Immature natural killer cell (primary cell): ENCODE data around the gene SPAM1. TPM values are rescaled to one million over a fixed set of nuclear protein-coding genes. Genes with fewer than 3 reads are reported as not detected.
"Not testable (repeated sequence)": the region's sequence is repeated elsewhere in the genome, so short reads cannot be mapped to it uniquely, and the experiment has no call there.

Experiments used
- DNase-seq, 3 donors: peaks; one replicate each; pipeline ENCODE4 v3.0.0; 2022; ENCODE audit warnings: mixed read lengths in 1 of 3
- H3K27ac Mint-ChIP-seq, 6 donors: one replicate each; pipeline ENCODE4 v1.8.0; 2020; ENCODE audit warnings: mixed read lengths in 6 of 6, mild to moderate bottlenecking in 5 of 6, inconsistent platforms in 4 of 6, moderate library complexity in 3 of 6
- H3K27me3 Mint-ChIP-seq, 3 donors: one replicate each; pipeline ENCODE4 v1.8.0; 2020 to 2021; ENCODE audit warnings: low read depth in 3 of 3, mild to moderate bottlenecking in 3 of 3, mixed read lengths in 3 of 3, moderate library complexity in 3 of 3, inconsistent platforms in 1 of 3
- H3K36me3 Mint-ChIP-seq, 3 donors: one replicate each; pipeline ENCODE4 v1.8.0; 2020; ENCODE audit warnings: mixed read lengths in 3 of 3, inconsistent platforms in 2 of 3, mild to moderate bottlenecking in 2 of 3
- H3K4me1 Mint-ChIP-seq, 2 donors: one replicate each; pipeline ENCODE4 v1.8.0; 2020; ENCODE audit warnings: inconsistent platforms in 2 of 2, mild to moderate bottlenecking in 2 of 2, mixed read lengths in 2 of 2, moderate library complexity in 1 of 2
- H3K4me3 Mint-ChIP-seq, 5 donors: one replicate each; pipeline ENCODE4 v1.8.0; 2020; ENCODE audit warnings: mild to moderate bottlenecking in 5 of 5, mixed read lengths in 5 of 5, inconsistent platforms in 3 of 5, moderate library complexity in 3 of 5
- H3K9me3 Mint-ChIP-seq, 6 donors: one replicate each; pipeline ENCODE4 v1.8.0; 2020; ENCODE audit warnings: mild to moderate bottlenecking in 6 of 6, mixed read lengths in 6 of 6, inconsistent platforms in 4 of 6, moderate library complexity in 3 of 6
- polyA plus RNA-seq, 3 donors: library from polyadenylated mRNA; unstranded; fragments of 300-500 nt; fragmentation: Illumina TruSeq; gene quantifications; one replicate each; pipeline ENCODE4 v1.2.3, GENCODE V29; 2021

SPAM1 gene
- polyA plus RNA-seq, 3 donors from 2014 or later = not detected

DNA sequence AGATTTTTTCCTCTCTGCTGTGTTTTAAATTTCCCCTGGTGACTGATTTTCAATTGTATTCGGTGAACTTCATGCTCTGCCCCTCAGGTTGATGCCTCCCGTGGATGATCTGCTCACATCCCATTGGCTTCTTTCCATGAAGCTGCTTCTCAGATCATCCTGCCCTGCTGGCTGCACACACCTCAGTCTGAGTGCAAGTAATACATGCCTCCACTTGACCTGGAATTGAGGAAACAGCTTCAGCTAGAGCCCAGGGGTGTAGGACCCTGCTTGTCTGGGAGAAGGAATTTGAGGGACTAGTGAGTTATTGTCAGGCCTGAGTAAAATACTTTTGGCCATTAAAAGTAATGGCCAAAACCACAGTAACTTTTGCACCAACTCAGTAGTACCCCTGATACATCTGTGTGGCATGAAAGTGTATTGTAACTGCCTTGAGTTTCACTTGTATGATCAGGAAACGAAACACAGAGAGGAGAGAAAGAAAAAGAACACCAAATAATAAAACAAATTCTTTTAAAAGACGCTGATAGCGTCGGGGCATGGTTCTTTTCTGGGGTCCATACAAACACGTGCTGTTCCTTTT lies 49.4 kb downstream of the SPAM1 start:
- no peak for DNase-seq
- Mint-ChIP-seq H3K27ac (no peak overlapping the region), H3K4me1 (no peaks in the 10 kb centered on the region), H3K27me3 (peaks cover 0 to 5% (median 0%) of the 10 kb centered on the region in 3 donors), H3K4me3 (no peak overlapping the region), H3K36me3 (no peaks in the 10 kb centered on the region), H3K9me3 (peaks cover 0 to 6% (median 0%) of the 10 kb centered on the region in 6 donors)

DNA sequence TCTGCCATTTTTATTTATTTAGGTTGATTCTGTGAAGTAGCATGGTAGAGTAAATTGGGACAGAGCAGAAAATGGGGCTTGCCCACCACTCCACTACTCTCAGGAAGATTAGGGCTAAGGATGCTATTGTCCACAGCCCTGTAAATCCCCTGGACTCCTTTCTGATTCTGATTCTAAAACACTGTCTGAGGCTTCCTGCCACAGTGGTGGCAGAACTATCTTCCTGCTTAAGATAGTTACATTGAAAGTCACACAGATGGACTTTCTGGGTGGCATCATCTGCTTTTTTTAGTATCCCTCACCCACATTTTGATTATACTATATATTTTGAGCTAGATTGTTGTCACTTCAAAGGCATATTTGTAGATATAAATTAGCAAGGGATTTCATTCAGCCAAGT lies 50.0 kb downstream of the SPAM1 start:
- H3K4me3 Mint-ChIP-seq = no peak overlapping the region
- no peaks in the 10 kb centered on the region for H3K4me1 Mint-ChIP-seq
- DNase-seq = no peak
- H3K27me3 Mint-ChIP-seq = peaks cover 0 to 5% (median 0%) of the 10 kb centered on the region in 3 donors
- H3K9me3 Mint-ChIP-seq = peaks cover 0 to 10% (median 0%) of the 10 kb centered on the region in 6 donors
- no peaks in the 10 kb centered on the region for H3K36me3 Mint-ChIP-seq
- no peak overlapping the region for H3K27ac Mint-ChIP-seq

DNA sequence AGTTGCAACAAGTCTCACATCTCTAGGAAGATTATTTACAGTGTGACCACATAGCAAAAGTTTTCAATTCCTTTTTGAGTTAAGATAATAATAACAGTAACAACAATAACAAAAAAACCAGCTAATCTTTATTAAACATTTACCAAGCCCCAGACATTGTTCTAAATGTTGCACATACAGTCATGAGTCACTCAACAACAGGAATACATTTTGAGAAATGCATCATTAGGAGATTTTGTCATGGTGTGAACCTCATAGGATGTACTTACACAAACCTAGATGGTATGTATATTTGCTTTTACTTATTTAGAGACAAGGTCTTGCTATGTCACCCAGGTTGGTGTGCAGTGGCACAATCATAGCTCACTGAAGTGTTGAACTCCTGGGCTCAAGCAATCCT lies 52.0 kb downstream of the SPAM1 start:
- peaks cover 0 to 10% (median under 1%) of the 10 kb centered on the region in 6 donors for H3K9me3 Mint-ChIP-seq
- no peak overlapping the region for H3K27ac Mint-ChIP-seq
- H3K36me3 Mint-ChIP-seq = no peaks in the 10 kb centered on the region
- no peak overlapping the region for H3K4me3 Mint-ChIP-seq
- DNase-seq = no peak
- peaks cover 0 to 5% (median 0%) of the 10 kb centered on the region in 3 donors for H3K27me3 Mint-ChIP-seq
- H3K4me1 Mint-ChIP-seq = no peaks in the 10 kb centered on the region

DNA sequence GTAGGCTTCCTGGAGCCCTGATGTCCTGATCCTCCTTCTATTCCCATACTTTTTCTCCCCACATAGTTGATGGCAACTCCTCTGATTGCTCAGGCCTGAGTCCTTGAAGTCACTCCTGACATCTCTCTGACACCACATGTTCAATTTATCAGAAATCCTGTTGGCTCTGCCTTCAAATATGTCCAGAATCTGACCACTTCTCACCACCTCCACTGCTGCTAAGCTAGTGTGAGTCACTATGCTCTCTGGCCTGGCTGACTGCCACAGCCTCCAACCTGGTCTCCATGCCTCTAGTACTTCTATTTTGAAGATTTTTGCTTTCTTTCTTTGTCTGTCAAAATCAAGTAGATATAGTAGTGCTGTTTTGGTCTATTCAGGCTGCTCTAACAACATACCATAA lies 54.8 kb downstream of the SPAM1 start:
- no peak overlapping the region for H3K27ac Mint-ChIP-seq
- H3K9me3 Mint-ChIP-seq = peaks cover 0 to 14% (median under 1%) of the 10 kb centered on the region in 6 donors
- no peaks in the 10 kb centered on the region for H3K36me3 Mint-ChIP-seq
- H3K27me3 Mint-ChIP-seq = peaks cover 0 to 5% (median 0%) of the 10 kb centered on the region in 3 donors
- no peak for DNase-seq
- H3K4me3 Mint-ChIP-seq = no peak overlapping the region
- H3K4me1 Mint-ChIP-seq = no peaks in the 10 kb centered on the region

DNA sequence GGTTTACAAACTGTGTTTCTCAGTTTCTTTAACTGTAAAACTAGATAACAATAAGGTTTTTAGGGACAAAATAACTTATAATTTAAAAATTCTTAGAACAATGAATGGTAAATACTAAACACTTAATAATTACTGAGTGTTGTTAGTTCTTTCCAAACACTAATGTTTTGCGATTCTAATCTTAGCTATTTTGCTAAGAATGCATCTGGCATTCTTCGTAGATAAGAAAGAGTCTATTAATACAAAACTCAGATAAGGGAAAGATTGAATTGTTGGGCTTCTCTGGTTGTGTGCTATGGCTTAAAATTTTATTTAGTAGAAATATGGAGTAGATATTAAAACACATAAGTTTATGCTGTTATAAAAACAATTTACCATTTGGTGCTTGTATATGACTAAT lies 62.4 kb downstream of the SPAM1 start:
- DNase-seq = no peak
- H3K9me3 Mint-ChIP-seq = peaks cover 0 to 10% (median 0%) of the 10 kb centered on the region in 6 donors
- H3K36me3 Mint-ChIP-seq = no peaks in the 10 kb centered on the region
- peaks cover 0 to 1% (median 1%) of the 10 kb centered on the region in 3 donors for H3K27me3 Mint-ChIP-seq
- no peaks in the 10 kb centered on the region for H3K4me1 Mint-ChIP-seq
- no peak overlapping the region for H3K27ac Mint-ChIP-seq
- no peak overlapping the region for H3K4me3 Mint-ChIP-seq

DNA sequence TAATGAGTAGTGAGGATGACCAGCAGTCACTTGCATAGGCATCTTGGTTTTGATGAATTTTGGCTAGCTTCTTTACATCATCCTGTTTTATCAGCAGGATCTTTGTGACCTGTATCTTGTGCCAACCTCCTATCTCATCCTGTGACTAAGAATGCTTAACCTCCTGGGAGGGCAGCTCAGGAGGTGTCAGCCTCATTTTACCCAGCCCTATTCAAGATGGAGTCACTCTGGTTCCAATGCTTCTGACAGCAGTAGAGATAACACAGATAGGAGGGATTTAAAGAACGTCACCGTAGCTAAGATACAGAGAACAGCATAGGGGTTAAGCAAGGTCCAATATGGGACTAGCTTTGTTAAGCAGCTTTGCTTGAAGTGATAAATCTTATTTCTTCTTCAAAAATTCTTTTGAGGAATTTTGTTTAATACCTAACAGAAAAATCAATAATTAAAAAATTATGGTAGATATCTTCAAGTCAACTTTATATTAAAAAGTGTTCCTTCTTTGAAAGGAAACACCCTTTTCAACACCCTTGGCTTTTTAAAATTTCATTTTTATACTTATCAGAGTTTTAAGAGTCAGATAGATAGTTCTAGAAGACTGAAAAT lies 68.0 kb downstream of the SPAM1 start:
- Mint-ChIP-seq H3K36me3 (no peaks in the 10 kb centered on the region), H3K4me3 (no peak overlapping the region), H3K4me1 (no peaks in the 10 kb centered on the region), H3K27me3 (peaks cover 0 to 1% (median 1%) of the 10 kb centered on the region in 3 donors), H3K9me3 (peaks cover 3 to 21% (median 9%) of the 10 kb centered on the region in 6 donors), H3K27ac (no peak overlapping the region)
- no peak for DNase-seq

DNA sequence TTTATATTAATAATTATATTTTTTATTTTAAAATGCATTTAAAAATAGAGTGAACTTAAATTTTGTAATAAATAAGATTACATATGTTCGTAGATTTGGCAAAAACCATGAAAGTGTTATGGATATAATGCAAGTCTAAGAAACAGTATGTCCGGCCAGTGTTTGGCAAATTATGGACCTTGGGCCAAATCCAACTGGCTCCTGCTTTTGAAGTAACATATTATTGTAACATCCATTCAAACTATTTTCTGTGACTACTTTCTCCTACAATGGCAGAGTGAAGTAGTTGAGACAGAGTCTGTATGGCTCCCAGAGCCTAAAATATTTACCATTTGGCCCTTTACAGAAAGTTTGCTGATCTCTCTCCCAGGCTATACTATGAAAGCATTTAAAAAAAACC lies 69.0 kb downstream of the SPAM1 start:
- peaks cover 0 to 2% (median 1%) of the 10 kb centered on the region in 3 donors for H3K27me3 Mint-ChIP-seq

DNA sequence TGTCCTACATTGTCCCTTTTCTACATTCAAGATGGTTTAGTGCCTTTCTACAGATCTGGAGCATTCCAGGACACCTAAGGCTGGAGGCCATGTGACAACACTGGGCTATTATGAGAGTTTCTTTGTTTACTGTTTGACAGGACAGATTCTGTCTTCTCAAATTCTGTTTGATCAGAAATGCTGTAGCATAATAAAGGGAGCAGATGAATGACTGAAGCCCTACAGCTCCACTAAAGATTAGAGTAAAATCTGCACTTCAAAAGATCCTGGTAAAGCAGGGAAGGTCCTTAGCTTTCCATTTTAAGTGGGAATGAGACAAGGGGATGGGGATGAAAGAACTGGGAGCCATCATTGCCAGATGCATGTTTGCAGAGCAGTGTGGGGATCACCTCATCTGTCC lies 69.4 kb downstream of the SPAM1 start:
- Mint-ChIP-seq H3K27me3 (peaks cover 0 to 3% (median 1%) of the 10 kb centered on the region in 3 donors), H3K4me3 (no peak overlapping the region), H3K4me1 (no peaks in the 10 kb centered on the region), H3K36me3 (no peaks in the 10 kb centered on the region), H3K27ac (no peak overlapping the region), H3K9me3 (peaks cover 3 to 26% (median 12%) of the 10 kb centered on the region in 6 donors)
- no peak for DNase-seq

More for the DNA sequence above, 69.0 kb downstream of the SPAM1 start:
- Mint-ChIP-seq H3K27ac (no peak overlapping the region), H3K4me3 (no peak overlapping the region), H3K36me3 (no peaks in the 10 kb centered on the region), H3K9me3 (peaks cover 3 to 30% (median 11%) of the 10 kb centered on the region in 6 donors), H3K4me1 (no peaks in the 10 kb centered on the region)
- no peak for DNase-seq

DNA sequence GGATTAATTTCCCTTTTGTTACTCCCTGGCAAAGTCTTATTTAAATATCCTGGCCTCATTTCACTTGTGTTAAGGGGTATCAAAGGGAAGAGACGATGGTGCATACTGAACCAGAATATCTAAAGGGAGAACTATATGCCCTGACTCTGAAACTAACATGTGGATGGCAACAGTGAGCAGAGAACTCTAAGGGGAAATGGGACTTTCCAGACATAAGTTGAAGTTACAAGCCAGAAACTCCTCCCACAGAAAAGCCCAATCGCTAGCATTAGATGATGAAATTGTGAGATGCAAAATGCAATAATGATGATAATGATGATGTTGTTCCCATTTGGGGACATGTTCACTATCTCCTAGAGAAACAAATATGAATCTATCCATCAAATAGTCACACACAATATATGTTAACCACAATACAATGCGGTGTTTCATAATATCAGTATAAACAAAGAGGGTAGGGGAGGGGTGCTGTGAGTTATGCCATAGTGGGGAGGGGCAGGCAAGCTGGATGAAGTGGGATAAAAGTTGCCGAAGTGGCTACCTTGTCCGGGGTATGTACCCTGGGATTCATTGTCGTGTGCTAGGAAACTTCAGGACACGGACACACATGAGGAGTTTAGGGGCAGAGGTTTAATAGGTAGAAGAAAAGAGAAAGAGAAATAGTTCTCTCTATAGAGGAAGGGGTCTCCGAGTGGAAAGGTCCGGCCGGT lies 70.7 kb downstream of the SPAM1 start:
- DNase-seq = no peak
- Mint-ChIP-seq H3K36me3 (no peaks in the 10 kb centered on the region), H3K4me3 (no peak overlapping the region), H3K9me3 (peaks cover 0 to 32% (median 12%) of the 10 kb centered on the region in 6 donors), H3K27ac (no peak overlapping the region), H3K4me1 (no peaks in the 10 kb centered on the region), H3K27me3 (peaks cover 0 to 5% (median 2%) of the 10 kb centered on the region in 3 donors)

DNA sequence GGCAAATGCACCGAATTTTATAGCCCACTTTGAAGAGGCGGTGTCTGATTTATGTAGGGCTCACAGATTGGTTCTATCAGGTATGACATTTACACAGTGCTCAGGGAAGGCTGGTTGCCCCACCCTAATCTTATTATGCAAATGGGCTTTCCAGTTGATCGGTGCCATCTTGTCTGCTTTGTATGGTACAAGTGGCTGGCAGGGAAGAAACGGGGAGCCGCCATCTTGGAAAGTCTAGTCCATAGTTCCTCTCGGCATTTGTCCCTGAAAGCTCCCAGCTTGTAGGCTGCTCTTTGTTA lies 71.2 kb downstream of the SPAM1 start:
- no peaks in the 10 kb centered on the region for H3K36me3 Mint-ChIP-seq
- DNase-seq = no peak
- H3K4me3 Mint-ChIP-seq = no peak overlapping the region

DNA sequence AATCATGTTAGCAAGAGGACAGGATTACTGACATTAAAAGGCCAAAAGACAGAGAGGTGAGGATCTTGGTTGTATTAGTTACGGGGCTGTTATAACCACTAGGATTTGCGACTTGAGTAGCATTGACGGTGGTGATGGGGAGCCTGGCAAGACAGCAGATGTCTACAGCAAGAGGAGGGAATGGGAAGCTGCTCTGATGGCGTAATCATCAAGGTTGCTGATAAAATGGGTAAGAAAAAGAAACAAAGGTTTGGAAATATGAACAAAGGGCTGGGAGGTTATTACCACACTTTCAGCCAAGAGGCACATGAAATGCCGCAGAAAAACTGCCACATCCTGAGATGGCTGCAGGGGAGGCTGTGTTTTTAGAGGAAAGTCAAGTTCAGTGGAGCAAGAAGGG lies 73.9 kb downstream of the SPAM1 start:
- peaks cover 0 to 5% (median 2%) of the 10 kb centered on the region in 3 donors for H3K27me3 Mint-ChIP-seq
- no peaks in the 10 kb centered on the region for H3K36me3 Mint-ChIP-seq
- DNase-seq = no peak
- H3K27ac Mint-ChIP-seq = no peak overlapping the region
- H3K9me3 Mint-ChIP-seq = peaks cover 2 to 48% (median 15%) of the 10 kb centered on the region in 6 donors
- no peaks in the 10 kb centered on the region for H3K4me1 Mint-ChIP-seq
- no peak overlapping the region for H3K4me3 Mint-ChIP-seq

More for the DNA sequence above, 71.2 kb downstream of the SPAM1 start:
- H3K27ac Mint-ChIP-seq = no peak overlapping the region
- H3K27me3 Mint-ChIP-seq = peaks cover 0 to 5% (median 2%) of the 10 kb centered on the region in 3 donors
- H3K9me3 Mint-ChIP-seq = peaks cover 0 to 32% (median 12%) of the 10 kb centered on the region in 6 donors
- H3K4me1 Mint-ChIP-seq = no peaks in the 10 kb centered on the region

DNA sequence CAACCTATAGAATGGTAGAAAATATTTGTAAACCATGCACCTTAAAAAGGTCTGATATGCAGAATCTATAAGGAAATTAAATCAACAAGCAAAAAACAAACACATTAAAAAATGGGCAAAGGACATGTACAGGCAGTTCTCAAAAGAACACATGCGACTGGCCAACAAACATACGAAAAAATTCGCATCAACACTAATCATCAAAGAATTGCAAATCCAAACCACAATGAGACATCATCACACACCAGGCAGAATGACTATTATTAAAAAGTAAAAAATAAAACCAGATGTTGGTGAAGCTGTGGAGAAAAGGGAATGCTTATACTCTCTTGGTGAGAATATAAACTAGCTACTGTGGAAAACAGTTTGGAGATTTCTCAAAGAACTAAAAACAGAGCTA lies 74.7 kb downstream of the SPAM1 start:
- H3K36me3 Mint-ChIP-seq = no peaks in the 10 kb centered on the region

DNA sequence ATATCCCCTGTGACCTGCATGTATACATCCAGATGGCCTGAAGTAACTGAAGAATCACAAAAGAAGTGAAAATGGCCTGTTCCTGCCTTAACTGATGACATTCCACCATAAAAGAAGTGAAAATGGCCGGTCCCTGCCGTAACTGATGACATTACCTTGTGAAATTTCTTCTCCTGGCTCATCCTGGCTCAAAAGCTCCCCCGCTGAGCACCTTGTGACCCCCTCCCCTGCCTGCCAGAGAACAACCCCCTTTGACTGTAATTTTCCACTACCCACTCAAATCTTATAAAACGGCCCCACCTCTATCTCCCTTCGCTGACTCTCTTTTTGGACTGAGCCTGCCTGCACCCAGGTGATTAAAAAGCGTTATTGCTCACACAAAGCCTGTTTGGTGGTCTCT lies 83.3 kb downstream of the SPAM1 start:
- H3K36me3 Mint-ChIP-seq, H3K4me3 Mint-ChIP-seq, H3K27ac Mint-ChIP-seq: not testable (repeated sequence)

More for the DNA sequence above, 74.7 kb downstream of the SPAM1 start:
- Mint-ChIP-seq H3K27ac (no peak overlapping the region), H3K4me1 (no peaks in the 10 kb centered on the region), H3K27me3 (peaks cover 0 to 5% (median 2%) of the 10 kb centered on the region in 3 donors), H3K4me3 (no peak overlapping the region), H3K9me3 (peaks cover 2 to 41% (median 15%) of the 10 kb centered on the region in 6 donors)
- no peak for DNase-seq

DNA sequence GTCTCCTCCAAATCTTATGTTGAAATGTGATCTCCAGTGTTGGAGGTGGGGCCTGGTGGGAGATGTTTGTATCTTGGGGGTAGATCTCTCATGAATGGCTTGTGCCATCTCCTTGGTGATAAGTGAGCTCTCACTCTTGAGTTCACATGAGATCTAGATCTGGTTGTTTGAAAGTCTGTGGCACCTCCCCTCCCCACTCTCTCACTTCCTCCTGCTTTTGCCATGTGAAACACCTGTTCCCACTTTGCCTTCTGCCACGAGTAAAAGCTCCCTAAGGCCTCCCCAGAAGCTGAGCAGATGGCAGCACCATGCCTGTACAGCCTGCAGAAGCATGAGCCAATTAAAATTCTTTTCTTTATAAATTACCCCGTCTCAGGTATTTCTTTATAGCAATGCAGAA lies 84.3 kb downstream of the SPAM1 start:
- H3K4me3 Mint-ChIP-seq = no peak overlapping the region
- DNase-seq = no peak
- no peak overlapping the region for H3K27ac Mint-ChIP-seq
- no peaks in the 10 kb centered on the region for H3K4me1 Mint-ChIP-seq
- no peaks in the 10 kb centered on the region for H3K36me3 Mint-ChIP-seq
- H3K27me3 Mint-ChIP-seq = peaks cover 0 to 1% (median 0%) of the 10 kb centered on the region in 3 donors
- peaks cover 0 to 5% (median 3%) of the 10 kb centered on the region in 6 donors for H3K9me3 Mint-ChIP-seq

More for the DNA sequence above, 83.3 kb downstream of the SPAM1 start:
- not testable (repeated sequence) for DNase-seq, H3K27me3 Mint-ChIP-seq, H3K4me1 Mint-ChIP-seq, H3K9me3 Mint-ChIP-seq
